Measurements from ENCODE around the gene ARHGEF4. TPM values are rescaled to one million over a fixed set of nuclear protein-coding genes. Genes with fewer than 3 reads are reported as not detected.

Gene ARHGEF4
- total and polyA plus RNA-seq, 10 of the 15 experiments (the other 5 are each of a cell fraction or from before 2014, with no cell fraction given): 0.02 to 0.24 (median 0.16) TPM; not detected in 6

- H4K20me1 ChIP-seq (ENCODE audit: control insufficient read depth, insufficient read depth): no peaks in the 10 kb centered on the region; the same call in 1 of the 2 replicates
- no peak for ATAC-seq
- ChIA-PET SMC1A (ENCODE audit: uncharacterized antibody, unreplicated experiment) (no interaction called here), POLR2A (no interaction called here), CTCF (no interaction called here), RAD21 (ENCODE audit: unreplicated experiment) (no interaction called here)
- BruUV-seq (replicated peaks): no TSS peak
- H3K79me2 ChIP-seq (ENCODE audit: control insufficient read depth, insufficient read depth, low read length): no peaks in the 10 kb centered on the region
- no peak overlapping the region for H3K4me3 ChIP-seq
- H3K9ac ChIP-seq (ENCODE audit: control insufficient read depth, insufficient read depth, low read length): no peak overlapping the region
- no peaks in the 10 kb centered on the region for H3K4me1 ChIP-seq (ENCODE audit: control insufficient read depth, insufficient read depth, low read length)
- H3K27me3 ChIP-seq (replicated peaks in 1 of 2; ENCODE audit: control insufficient read depth in 2 of 2, insufficient read depth in 2 of 2, low read length in 1 of 2): peaks cover 8 to 17% of the 10 kb centered on the region in 2 experiments
- no peak overlapping the region for H3K27ac ChIP-seq (ENCODE audit: control insufficient read depth, insufficient read depth)
- no peaks in the 10 kb centered on the region for H3K9me3 ChIP-seq (replicated peaks; ENCODE audit: control insufficient read depth, insufficient read depth, low read length)
- intact Hi-C loops (cut with micrococcal nuclease; ENCODE audit: unreplicated experiment) (no loop called here), in situ Hi-C loops (cut with MboI) (no loop called here)
- no peak for FAIRE-seq
- no peak overlapping the region for H3K4me2 ChIP-seq (ENCODE audit: control insufficient read depth, insufficient read depth)
- no peak for DNase-seq (ENCODE audit: low read depth, low spot score)
- H2AFZ ChIP-seq (ENCODE audit: control insufficient read depth, low read depth, low read length): no peak overlapping the region
- 55% methylated on average over 90 of the region's 90 CpGs for WGBS (ENCODE audit: insufficient coverage, insufficient replicate concordance, low lambda C conversion rate, missing lambda C conversion rate)
- TF ChIP-seq GABPA (IDR thresholded peaks at IDR 0.05; ENCODE audit: low read depth): no peak
- no peak for TF ChIP-seq NRF1 (conservative IDR thresholded peaks at IDR 0.05; ENCODE audit: low read depth, low read length)
- TF ChIP-seq, protein P1, sequence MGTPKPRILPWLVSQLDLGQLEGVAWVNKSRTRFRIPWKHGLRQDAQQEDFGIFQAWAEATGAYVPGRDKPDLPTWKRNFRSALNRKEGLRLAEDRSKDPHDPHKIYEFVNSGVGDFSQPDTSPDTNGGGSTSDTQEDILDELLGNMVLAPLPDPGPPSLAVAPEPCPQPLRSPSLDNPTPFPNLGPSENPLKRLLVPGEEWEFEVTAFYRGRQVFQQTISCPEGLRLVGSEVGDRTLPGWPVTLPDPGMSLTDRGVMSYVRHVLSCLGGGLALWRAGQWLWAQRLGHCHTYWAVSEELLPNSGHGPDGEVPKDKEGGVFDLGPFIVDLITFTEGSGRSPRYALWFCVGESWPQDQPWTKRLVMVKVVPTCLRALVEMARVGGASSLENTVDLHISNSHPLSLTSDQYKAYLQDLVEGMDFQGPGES (IDR thresholded peaks at IDR 0.05): no peak
- no peak for TF ChIP-seq HDAC2 (IDR thresholded peaks at IDR 0.05)
- no peak for TF ChIP-seq NR2C1 (IDR thresholded peaks at IDR 0.05)
- TF ChIP-seq CREM (IDR thresholded peaks at IDR 0.05; ENCODE audit: low read depth): no peak
- no peak for TF ChIP-seq NFYA (IDR thresholded peaks at IDR 0.05; ENCODE audit: borderline replicate concordance, low read depth, low read length)
- no peak for TF ChIP-seq NFYB (IDR thresholded peaks at IDR 0.05; ENCODE audit: insufficient read depth, low read depth, low read length)
- TF ChIP-seq SREBF2 (IDR thresholded peaks at IDR 0.05; ENCODE audit: low read length): no peak
- TF ChIP-seq PRDM15 (CRISPR knock-in tag; IDR thresholded peaks at IDR 0.05): no peak
- no peak for TF ChIP-seq CHD4 (IDR thresholded peaks at IDR 0.05)
- H3K36me3 ChIP-seq (ENCODE audit: control insufficient read depth in 2 of 2, insufficient read depth in 2 of 2, low read length in 1 of 2): no peaks in the 10 kb centered on the region
These were observed 126.6 kb downstream of the ARHGEF4 start for GRCh38 chr2:130963196-130963848.
